HG03139 (cell line): ENCODE data around the gene EIF3I.
A peak's percentile ranks its signal among the peaks of the same experiment; 100 is the strongest.
"Not testable (repeated sequence)": the region's sequence is repeated elsewhere in the genome, so short reads cannot be mapped to it uniquely, and the experiment has no call there.

Experiments
- ATAC-seq: cut with Tn5 transposase; IDR thresholded peaks from one replicate; pipeline ENCODE4 v1.9.1; 2021; ENCODE audit not compliant: unreplicated experiment

The EIF3I gene

DNA sequence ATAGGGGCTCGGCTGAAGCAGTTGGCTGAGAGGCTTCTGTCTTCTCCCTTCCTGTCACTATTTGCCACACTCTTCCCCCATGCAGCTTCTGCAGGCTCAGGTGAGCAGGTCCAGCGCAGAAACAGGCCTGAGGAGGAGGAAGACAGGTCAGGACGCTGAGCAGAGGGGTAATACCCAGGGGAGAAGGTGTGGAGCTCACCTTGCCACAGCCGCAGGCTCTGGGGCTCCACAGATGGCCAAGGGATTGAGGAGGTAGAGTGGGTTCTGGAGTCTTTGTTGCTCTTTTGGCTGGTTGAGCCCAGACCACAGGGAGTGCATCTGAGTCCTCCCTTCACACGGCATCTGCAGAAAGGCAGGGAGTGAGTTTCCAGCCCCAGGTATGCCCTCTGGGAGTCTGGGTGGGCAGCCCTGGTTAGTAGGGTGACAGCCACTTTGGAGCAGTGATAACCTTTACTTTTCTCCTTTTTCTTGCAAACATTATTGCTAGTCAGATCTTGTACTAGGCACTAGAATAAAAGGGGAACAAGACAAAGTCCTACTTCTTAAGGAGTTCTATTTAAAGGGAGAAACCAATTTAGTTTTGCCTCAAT is 9.7 kb downstream of the EIF3I start:
- ATAC-seq = no peak

DNA sequence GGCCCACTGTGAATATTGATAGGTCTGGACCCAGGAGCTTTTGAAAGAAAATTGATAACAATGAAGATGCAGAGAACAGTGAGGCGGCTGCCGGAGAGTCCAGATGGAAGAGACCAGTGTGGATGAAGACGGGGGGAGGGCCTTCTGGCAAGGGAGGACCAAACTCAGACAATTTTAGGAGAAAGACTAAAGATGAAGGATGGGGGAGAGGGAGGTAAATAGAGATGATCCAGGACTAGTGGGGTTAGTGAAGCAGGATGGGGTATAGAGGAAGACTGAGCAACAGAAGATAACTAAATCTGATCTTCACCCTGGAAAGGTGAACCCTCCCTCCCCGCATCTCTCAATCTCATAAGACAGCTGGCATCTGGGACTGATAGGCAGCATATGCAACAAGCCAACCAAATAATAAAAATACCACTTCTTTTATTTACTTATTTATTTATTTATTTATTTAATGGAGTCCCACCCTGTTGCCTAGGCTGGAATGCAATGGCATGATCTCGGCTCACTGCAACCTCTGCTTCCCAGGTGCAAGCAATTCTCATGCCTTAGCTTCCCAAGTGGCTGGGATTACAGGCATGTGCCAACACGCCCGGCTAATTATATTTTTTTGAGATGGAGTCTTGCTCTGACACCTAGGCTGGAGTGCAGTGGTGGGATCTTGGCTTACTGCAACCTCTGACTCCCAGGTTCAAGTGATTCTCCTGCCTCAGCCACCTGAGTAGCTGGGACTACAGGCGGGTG is 10.5 kb downstream of the EIF3I start:
- no peak for ATAC-seq

DNA sequence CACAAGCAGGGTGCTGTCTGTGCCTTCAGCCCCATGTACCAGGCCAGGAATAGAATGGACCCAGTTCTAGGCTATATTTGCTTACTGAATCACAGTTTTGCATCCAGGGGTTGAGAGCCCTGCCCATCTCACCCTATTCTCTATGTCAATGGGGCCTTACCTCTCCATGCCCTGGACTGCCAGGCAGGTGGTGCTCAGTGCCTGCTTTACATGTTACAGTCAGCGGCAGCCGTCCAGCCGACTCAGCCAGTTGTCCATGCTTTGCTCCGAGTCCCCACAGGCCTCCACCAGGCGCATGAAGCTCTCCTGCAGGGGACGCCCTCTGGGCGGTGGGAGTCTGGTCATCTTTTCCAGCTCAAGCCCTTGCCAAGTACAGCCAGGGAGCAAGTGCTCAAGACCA is 12.6 kb downstream of the EIF3I start:
- no peak for ATAC-seq

DNA sequence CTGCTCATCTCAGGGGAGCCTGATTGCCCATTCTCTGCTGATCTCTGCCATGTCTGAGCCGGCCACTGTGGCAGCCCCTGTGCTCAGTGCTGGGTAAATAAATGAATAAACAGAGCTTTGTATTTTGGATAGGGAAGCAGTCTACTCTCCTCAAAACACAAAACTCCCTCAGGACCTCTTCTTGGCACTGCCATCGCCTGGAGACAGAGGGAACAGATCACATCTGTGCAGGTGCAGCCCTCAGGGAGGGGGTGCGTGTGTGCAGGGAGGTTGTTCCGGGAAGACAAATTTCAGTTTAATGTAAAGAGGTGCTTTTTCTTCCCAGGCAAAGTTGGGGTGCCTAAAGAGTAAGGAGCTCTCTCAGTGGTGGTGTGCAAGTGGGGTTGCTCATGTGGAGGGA is 17.1 kb downstream of the EIF3I start:
- no peak for ATAC-seq

DNA sequence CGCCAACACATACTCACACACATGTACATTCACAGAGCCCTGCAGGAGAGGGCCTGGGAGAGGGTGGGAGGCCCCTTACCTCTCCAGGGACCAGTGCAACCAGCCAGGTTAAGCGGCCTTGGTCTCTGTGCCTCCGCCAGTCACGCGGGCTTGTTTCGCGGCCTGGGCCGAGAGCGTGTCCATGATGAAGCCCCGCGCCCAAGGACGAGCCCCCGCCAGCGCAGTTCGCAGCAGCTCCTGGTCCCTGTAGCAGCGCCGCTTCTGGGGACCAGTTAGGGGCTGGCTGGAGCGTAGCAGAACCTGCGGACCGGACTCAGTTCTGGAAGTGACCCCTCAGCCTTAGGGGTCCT is 17.6 kb downstream of the EIF3I start:
- ATAC-seq = no peak

DNA sequence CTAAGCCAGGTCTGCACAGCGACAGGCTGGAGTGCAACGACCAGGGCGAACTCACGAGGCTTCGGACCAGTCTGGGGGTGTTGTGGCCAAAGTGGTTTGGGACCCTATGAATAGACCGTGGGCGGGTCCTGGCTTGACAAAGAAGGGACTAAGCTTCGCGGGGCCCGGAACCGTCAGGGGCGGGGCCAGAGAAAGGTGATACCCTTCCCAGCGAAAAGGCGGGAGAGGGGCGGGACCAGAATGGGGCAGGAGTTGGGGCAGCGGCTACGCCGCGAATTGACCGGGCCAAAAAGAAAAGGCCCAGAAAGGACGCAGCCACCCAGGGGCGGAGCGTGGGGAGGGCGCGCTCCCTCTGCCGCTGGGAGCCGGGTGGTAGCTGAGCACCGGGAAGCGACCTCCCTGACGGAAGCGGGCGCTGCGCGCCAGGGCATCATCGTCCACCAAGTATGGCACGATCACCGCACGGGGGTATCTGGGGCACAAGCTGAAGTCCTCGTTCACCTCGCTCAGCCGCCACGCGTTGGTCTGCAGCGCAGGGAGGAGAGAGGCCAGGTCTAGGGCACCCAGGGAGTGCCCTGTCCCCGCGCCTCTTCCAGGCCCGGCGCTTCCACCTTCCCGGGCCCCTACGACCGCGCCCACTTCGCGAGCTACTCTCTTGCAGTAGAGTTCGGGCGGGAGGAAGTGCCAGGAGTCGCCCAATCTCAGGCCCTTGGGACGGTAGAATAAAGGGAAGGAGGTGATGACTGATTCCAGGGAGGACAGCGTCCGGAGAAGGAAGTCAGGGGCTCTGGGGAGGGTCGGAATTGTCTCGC is 18.1 kb downstream of the EIF3I start:
- ATAC-seq = no peak

DNA sequence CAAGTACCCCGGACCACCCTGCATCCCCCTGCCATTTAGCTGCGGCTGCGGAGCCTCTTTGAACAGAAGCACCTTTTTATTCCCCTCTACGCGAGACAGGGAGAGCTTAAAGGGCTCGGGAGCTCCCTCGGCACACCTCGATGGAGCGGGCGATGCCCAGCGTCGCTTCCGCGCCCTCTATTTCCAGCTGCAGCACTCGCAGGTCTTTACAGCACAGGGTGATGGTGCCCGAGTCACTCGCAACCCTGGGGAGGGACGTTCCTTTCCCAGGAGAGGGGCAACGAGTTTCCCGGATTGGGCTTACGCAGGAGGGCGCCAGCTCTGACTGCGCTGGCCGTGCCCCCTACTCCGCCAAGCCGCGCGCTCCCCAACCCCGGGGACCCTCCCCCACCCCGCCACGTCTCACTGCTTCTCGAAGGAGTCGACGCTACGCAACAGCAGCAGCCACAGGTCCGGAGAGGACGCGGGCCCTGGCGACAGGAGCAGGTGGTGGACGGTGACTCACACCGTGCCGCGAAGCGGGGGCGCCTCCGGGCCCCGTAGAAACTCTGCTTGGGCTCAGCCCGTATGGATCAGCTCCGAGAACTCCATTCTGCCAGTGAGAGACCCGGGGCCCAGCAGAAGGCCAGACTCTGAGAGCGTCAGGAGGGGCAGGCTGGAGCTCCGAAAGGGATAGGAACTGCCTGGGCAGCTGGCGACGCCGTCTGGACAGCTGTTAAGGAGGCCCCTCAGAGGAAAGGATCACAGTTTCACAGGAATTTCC is 19.0 kb downstream of the EIF3I start:
- ATAC-seq = no peak

- no peak for ATAC-seq
Measured at GRCh38 chr1:32242341-32242851, 20.2 kb downstream of the EIF3I start.

GRCh38 chr1:32246888-32247273 is 24.7 kb downstream of the EIF3I start, which contains the start of gene FAM167B:
Gene FAM167B (plus strand): TSS chr1:32247222. CDS start chr1:32247422, 200 bp downstream.
- ATAC-seq = no peak

- ATAC-seq = no peak
Measured at GRCh38 chr1:32247452-32247851, 25.2 kb downstream of the EIF3I start.

DNA sequence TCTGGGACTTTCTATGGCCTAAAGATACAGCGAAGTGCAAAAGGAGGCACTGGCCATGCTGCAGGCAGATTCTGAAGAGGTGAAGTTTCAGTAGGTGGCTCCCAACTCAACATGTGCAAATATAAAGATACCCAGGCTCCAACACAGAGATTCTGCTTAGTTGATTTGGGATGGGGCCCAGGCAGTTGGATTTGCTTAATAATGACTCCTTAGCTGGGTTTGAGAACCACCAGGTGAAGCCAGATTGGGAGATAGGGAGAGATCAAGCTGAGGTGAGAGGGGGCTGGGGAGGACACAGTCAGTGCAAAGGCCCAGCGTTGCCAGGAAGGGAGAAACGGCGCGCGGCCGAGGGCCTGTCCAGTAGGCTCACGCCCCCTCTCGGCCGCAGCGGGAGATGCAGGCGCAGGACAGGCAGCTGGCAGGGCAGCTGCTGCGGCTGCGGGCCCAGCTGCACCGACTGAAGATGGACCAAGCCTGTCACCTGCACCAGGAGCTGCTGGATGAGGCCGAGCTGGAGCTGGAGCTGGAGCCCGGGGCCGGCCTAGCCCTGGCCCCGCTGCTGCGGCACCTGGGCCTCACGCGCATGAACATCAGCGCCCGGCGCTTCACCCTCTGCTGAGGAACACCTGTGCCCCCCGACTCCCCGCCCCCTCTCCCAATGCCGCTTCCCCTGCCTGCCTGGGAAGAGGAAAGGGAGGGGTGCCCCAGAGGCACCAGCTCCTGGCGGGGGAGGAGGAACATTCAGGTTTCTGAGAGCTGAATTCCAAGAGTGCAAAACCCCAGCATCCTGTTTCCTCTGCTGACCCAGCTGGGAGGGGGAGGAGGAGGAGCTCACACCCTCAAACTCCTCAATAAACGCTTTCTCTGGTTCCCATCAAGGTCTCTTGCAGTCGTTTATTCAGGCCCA is 26.0 kb downstream of the EIF3I start:
- no peak for ATAC-seq

- peak; percentile 57 for ATAC-seq
Measured at GRCh38 chr1:32249831-32250525, 27.8 kb downstream of the EIF3I start.

GRCh38 chr1:32250893-32251716 is 28.9 kb downstream of the EIF3I start, which contains the start of gene LCK:
Gene LCK (plus strand): TSS chr1:32251265. CDS start chr1:32274330, 23,065 bp downstream.
- ATAC-seq = no peak

DNA sequence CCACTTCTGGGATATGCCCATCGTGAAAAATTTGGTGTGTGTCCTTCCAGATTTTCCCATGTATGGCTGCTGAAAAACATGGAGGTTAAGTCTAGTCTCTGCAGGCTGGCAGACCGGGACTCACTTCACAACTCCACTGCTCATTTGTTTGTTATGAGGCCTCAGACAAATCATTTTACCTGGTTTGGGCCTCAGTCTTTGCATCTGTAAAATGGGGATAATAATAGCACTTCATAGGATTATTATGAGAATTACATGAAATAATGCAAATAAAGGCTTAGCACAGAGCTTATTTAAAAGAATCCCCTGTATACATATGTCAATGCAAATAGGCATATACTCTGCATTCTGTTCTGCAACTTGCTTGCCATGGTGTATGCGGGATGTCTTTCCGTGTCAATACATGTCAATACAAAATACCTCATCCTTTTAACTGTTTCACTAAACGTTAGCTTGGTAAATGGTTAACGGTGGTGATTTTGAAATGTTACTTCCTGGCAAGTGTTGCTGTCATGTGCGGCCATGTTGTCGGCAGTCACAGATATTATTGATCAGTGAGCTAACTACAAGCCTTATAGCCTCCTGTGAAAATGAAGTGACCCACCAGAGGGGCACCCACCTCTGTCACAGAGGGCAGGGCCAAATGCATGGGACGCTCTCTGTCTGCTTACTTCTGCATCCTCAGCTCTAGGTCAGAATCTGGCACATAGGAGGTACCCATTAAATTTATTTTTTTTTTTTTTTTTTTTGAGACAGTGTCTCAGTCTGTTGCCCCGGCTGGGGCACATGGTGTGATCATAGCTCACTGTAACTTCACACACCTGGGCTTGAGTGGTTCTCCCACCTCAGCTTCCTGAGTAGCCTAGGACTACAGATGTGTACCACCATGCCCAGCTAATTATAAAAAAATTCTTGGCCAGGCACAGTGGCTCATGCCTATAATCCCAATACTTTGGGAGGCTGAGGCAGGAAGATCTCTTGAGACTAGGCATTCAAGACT is 33.2 kb downstream of the EIF3I start:
- no peak for ATAC-seq

- no peak for ATAC-seq
Measured at GRCh38 chr1:32256473-32257226, 34.4 kb downstream of the EIF3I start.

DNA sequence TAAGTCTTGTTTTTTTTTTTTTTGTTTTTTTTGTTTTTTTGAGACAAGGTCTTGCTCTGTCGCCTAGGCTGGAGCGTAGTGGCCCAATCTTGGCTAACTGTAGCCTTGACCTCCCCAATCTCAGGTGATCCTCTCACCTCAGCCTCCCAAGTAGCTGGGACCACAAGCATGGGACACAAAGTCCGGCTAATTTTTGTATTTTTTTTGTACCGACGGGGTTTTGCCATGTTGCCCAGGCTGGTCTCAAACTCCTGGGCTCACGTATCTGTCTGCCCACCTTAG is 35.0 kb downstream of the EIF3I start:
- no peak for ATAC-seq

DNA sequence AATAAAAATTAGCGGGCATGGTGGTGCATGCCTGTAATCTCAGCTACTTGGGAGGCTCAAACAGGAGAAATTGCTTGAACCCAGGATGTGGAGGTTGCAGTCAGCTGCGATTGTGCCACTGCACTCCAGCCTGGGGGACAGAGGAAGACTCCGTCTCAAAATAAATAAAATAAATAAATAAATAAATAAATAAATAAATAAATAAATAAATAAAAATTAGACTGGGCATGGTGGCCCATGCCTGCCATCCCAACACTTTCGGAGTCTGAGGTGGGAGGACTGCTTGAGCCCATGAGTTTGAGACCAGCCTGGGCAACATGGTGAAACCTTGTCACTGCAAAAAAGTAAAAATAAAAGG is 41.0 kb downstream of the EIF3I start:
- ATAC-seq = not testable (repeated sequence)
